UCSD-AML1 (cell line): ENCODE measurements around the gene COPG2.
A peak's percentile ranks its signal among the peaks of the same experiment; 100 is the strongest.

Experiments
- DNase-seq: peaks from one replicate; lab custom pipeline; 2025; ENCODE audit not compliant: unreplicated experiment; lab: John Stamatoyannopoulos, UW

COPG2 gene

GRCh38 chr7:130500910-130501309 lies 167.6 kb downstream of the COPG2 start:
- no peak for DNase-seq

- DNase-seq, result no peak
These were observed 168.1 kb downstream of the COPG2 start for GRCh38 chr7:130500463-130500862.

DNA sequence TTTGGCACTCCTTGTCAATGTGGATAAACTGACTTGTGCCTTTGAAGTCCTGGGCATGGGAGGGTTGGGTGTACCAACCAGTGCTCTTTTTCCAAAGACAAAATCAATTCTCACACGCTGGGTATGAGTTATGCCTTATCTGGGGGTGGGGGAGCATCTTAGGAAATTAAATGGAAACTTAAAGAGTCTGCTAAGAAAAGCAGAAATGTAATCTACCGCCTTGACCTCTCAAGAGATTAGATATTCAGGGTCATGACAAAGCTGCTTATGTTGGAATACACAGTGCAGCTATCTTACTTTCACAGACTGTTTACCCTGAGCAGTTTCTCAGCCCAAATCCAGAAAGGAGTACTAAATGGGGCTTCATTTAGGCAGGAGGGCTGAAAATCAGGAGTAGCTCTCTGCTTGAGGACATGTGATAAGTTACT lies 174.1 kb downstream of the COPG2 start:
- no peak for DNase-seq

DNA sequence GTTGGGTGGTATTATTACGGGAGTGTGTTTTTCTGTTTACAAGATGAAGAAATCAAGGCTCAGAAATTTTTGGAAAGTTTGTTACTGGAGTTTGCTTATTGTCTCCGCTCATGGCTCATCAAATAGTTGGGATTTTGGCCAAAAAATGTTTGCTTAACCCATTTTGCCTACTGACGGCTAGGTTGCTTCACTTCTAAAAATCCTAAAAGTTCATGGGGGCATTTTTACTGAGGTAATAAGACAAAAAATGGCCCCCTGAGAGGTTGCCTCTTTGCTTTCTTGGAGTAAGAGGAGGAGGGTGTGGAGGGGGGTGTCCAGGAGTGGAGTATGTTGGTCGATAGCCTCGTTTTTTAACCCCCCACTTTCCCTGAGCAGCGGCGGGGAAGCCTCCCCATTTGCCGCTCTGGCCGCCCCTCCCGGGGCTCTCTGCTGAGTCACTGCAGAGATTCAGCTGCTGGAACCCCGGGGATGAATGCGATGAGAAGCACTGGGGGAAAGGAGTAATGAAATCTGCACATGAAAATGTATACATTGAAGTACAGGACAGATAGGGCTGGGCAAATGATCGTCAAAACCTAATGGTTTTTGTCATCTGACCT lies 175.2 kb downstream of the COPG2 start:
- DNase-seq, result no peak

GRCh38 chr7:130492523-130493274 lies 175.8 kb downstream of the COPG2 start:
- no peak for DNase-seq

GRCh38 chr7:130491841-130492522 lies 176.6 kb downstream of the COPG2 start, which contains the start of gene MEST:
Gene MEST (plus strand): TSS chr7:130492085. CDS start chr7:130492314, 229 bp downstream.
- DNase-seq, result peak; percentile 16

GRCh38 chr7:130490888-130491804 lies 177.4 kb downstream of the COPG2 start:
- no peak for DNase-seq

GRCh38 chr7:130490311-130490791 lies 178.2 kb downstream of the COPG2 start:
- DNase-seq, result no peak

DNA sequence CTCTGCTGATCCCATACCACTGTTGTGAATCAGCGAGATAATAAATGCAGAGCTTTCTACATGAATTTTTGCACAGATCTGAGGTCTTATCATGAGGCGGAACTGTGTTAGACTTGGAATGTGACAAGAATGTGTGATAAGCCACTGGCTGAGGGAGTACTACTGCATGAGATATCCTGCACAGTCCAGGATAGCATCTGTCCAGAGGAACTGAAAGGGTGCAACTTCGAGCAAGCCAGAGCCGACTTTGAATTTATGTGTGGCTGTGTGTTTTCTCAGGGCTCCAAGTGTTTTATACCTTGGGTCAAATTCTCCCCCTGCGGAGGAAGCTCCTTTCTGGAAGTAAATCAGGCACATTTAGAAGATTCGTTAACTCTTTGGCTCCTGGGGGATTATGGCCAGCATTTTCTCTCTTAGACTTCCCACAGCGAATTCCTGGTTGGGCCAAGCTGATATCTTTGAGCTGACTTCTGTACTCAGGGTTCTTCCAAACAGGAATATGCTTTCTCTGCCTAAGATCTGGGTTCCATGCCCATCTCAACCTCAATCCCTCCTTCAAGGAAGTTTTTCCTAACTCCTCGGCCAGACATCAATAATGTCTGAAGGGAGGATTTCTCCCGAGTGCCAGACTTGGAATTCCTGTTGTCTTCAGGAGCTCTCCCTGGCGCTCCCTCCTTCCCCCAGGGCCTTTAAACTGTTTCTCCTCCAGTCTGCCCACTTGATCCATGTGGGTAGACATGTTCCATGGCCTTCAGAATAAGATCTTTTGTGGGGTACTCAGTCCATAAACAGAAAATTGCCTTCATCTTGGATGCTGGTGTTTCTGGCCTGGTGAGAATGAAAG lies 179.2 kb downstream of the COPG2 start:
- DNase-seq, result no peak

- no peak for DNase-seq
These were observed 180.0 kb downstream of the COPG2 start for GRCh38 chr7:130488392-130489139.

DNA sequence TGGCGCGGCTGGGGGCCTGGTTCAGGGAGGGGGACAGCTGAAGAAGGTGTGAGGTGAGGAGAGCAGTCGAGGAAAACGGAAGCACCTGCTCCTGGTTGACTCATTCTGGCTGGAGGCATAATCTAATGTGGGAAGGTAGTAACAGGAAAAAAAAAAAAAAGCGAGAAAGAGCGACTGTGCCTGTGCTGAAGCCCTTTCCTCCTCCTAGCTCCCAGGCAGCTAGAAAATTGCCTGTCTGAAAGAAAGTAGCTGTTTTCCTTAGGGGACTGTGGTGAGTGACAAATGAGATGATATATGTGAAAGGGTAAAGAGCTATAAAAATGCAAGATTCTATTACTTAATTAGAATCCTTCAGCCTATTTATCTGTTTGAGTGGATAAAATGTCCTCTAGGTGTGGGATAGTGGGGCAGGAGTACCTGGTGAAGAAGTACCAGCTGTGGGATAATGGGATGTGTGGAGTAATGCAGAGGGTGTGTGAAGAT lies 181.6 kb downstream of the COPG2 start:
- no peak for DNase-seq

DNA sequence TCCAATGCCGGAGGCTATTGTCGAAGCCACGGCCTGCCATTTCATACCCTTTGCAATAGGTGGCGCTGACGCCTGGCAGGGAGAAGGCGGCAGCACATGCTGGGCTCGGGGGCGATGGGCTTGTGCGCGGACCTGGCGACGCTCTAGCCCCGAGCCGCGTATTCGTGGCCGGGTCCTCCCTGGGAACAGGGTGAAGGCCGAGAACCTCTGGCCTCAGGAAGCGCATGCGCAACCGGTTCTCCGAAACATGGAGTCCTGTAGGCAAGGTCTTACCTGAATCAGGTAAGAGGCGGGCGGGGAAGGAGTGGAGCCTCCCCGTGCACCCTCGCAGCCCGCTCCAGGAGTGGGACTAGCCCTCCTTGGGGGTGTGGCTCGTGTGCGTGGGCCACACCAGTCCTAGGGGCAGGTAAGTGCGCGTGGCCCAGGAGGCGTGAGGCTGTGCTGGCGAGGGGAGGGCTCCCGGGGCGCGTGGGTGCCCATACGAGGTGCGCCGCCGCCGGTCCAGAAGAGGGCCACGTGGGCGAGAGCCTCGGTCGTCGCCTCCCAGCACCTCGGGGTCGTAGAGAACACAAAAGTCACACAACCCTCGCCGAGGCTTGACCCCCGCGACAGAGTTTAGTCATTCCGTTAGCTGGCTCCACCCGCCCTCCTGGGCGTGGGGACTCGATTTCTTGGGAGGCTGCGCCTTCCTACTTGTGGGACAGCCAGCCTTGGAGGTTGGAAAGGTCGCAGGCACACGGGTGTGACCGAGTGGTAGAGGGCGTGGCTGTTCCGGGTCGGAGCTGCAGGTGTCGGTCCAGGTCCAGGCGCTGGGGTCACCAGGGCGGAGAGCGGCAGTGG lies 182.2 kb downstream of the COPG2 start:
- DNase-seq, result no peak

- DNase-seq, result no peak
These were observed 182.8 kb downstream of the COPG2 start for GRCh38 chr7:130485734-130486113.

GRCh38 chr7:130483031-130483430 lies 185.5 kb downstream of the COPG2 start:
- DNase-seq, result no peak

DNA sequence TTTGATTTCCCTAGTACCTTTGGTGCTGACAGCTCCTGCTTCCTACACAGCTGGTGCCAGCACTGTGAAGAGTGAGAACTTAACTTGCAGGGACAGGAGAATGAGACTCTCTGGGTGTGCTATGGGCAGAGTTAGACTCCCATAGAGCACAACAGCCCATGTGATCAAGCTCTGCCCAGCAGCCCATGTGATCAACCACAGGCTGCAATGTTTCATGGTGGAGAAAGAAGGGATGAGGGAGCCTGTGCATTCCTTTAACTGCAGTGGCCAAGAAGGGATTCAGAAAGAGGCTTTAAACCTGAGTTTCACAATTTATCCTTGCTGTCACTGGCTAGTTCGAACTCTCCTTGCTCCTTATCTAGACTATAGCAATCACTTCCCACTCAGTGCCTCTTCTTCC lies 186.7 kb downstream of the COPG2 start:
- DNase-seq, result no peak

GRCh38 chr7:130479716-130480400 lies 188.7 kb downstream of the COPG2 start:
- no peak for DNase-seq

DNA sequence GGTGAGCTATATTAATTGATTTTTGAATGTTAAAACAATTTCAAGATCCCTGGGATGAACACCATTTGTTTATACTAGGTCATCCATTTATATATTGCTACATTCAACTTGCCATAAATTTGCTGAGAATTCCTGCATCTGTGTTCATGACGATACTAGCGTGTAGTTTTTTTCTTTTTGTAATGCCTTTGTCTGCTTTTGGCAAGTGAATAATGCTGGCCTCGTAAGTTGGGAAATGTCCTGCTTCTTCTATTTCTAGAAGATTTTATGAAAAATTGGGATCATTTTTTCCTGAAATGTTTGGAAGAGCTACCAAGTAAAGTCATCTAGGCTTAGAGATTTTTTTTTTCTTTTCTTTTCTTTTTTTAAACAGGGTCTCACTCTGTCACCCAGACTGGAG lies 189.6 kb downstream of the COPG2 start:
- DNase-seq, result no peak
